K562 (cell line): Measurements from ENCODE around the gene ACBD6.

Source experiments
- CREB1 ChIP-seq, 2 experiments: sonication (generic) in 1 of 2; formaldehyde crosslinking in 1 of 2; IDR thresholded peaks; 2 replicates each; pipeline versions ENCODE4 v1.6.1 to v1.8.0; 2012 to 2022; ENCODE audit warnings: inconsistent platforms in 1 of 2, mild to moderate bottlenecking in 1 of 2, missing genetic modification reagents in 1 of 2, moderate library complexity in 1 of 2
- MYNN ChIP-seq, 2 experiments: sonication (generic); formaldehyde crosslinking in 1 of 2; IDR thresholded peaks; 2 replicates each; pipeline versions ENCODE4 v1.5.0 to v1.6.1; 2016 to 2020; ENCODE audit warnings: antibody characterized with exemption in 1 of 2, missing genetic modification reagents in 1 of 2
- POLR2A ChIP-seq: fragments of 450-650 bp; conservative IDR thresholded peaks from 2 replicates; pipeline ENCODE4 v1.6.1; 2016
- RBM17 ChIP-seq: fragments of 200-400 bp; formaldehyde crosslinking; IDR thresholded peaks from 2 replicates; pipeline ENCODE4 v1.6.1; 2017; ENCODE audit warnings: low read depth, mild to moderate bottlenecking, low read length, borderline replicate concordance
- TBL1XR1 ChIP-seq, 2 experiments: IDR thresholded peaks; 2 replicates each; pipeline ENCODE4 v1.6.1; 2012; ENCODE audit warnings: improper control_type of control experiment in 2 of 2, low read length in 2 of 2, mild to moderate bottlenecking in 1 of 2
- ZBTB17 ChIP-seq: fragments of 450-650 bp; formaldehyde crosslinking; IDR thresholded peaks from 2 replicates; pipeline ENCODE4 v1.4.0; 2020; ENCODE audit warnings: mild to moderate bottlenecking
- ZNF639 ChIP-seq, 2 experiments: fragments of 200-800 bp in 1 of 2; sonication (Bioruptor generic) in 1 of 2; sonication (generic) in 1 of 2; formaldehyde crosslinking in 1 of 2; IDR thresholded peaks in 1 of 2; conservative IDR thresholded peaks in 1 of 2; 2 replicates each; pipeline versions ENCODE4 v1.5.0 to v1.6.1; 2016 to 2020; ENCODE audit warnings: missing compliant biosample characterization in 1 of 2, missing genetic modification characterization in 1 of 2, missing genetic modification reagents in 1 of 2
- TF ChIP-seq, protein P1 (sequence below): fragments of 200-800 bp; sonication (Bioruptor generic); IDR thresholded peaks from 2 replicates; pipeline ENCODE4 v1.6.1; 2017; ENCODE audit warnings: missing genetic modification characterization, missing compliant biosample characterization
- TF ChIP-seq, protein P2 (sequence below): fragments of 250-450 bp; sonication (Bioruptor Pico); IDR thresholded peaks from 2 replicates; pipeline ENCODE4 v1.4.0; 2020; ENCODE audit warnings: borderline replicate concordance
- TF ChIP-seq, protein P3 (sequence below): sonication (generic); formaldehyde crosslinking; IDR thresholded peaks from 2 replicates; pipeline ENCODE4 v1.8.1; 2023; ENCODE audit warnings: mild to moderate bottlenecking, missing genetic modification reagents
- TF ChIP-seq, protein P4 (sequence below), 3 experiments: IDR thresholded peaks in 2 of 3; conservative IDR thresholded peaks in 1 of 3; 2 replicates each; pipeline ENCODE4 v1.5.1; 2011 to 2012; ENCODE audit warnings: low read length in 3 of 3, mild to moderate bottlenecking in 3 of 3, control low read depth in 2 of 3, improper control_type of control experiment in 1 of 3, inconsistent platforms in 1 of 3, low read depth in 1 of 3, mixed read lengths in 1 of 3, moderate library complexity in 1 of 3; ENCODE audit not compliant: insufficient read depth in 2 of 3
- TF ChIP-seq, protein P5 (sequence below): sonication (generic); formaldehyde crosslinking; IDR thresholded peaks from 2 replicates; pipeline ENCODE4 v1.9.0; 2022; ENCODE audit warnings: mild to moderate bottlenecking, missing genetic modification reagents

- TF ChIP-seq, protein P1, sequence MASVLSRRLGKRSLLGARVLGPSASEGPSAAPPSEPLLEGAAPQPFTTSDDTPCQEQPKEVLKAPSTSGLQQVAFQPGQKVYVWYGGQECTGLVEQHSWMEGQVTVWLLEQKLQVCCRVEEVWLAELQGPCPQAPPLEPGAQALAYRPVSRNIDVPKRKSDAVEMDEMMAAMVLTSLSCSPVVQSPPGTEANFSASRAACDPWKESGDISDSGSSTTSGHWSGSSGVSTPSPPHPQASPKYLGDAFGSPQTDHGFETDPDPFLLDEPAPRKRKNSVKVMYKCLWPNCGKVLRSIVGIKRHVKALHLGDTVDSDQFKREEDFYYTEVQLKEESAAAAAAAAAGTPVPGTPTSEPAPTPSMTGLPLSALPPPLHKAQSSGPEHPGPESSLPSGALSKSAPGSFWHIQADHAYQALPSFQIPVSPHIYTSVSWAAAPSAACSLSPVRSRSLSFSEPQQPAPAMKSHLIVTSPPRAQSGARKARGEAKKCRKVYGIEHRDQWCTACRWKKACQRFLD (CRISPR knock-in tag), result no peak
- TF ChIP-seq, protein P2, sequence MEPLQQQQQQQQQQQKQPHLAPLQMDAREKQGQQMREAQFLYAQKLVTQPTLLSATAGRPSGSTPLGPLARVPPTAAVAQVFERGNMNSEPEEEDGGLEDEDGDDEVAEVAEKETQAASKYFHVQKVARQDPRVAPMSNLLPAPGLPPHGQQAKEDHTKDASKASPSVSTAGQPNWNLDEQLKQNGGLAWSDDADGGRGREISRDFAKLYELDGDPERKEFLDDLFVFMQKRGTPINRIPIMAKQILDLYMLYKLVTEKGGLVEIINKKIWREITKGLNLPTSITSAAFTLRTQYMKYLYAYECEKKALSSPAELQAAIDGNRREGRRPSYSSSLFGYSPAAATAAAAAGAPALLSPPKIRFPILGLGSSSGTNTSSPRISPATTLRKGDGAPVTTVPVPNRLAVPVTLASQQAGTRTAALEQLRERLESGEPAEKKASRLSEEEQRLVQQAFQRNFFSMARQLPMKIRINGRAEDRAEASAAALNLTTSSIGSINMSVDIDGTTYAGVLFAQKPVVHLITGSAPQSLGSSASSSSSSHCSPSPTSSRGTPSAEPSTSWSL (CRISPR knock-in tag), result no peak
- TF ChIP-seq ZBTB17 (CRISPR knock-in tag) (no peak), TBL1XR1 (IDR thresholded peaks at IDR 0.05; ENCODE audit: low read length in 2 of 2) (no peak), POLR2A (no peak), ZNF639 (CRISPR knock-in tag; conservative IDR thresholded peaks at IDR 0.05 in 1 of 2, IDR thresholded peaks at IDR 0.05 in 1 of 2) (no peak), RBM17 (no peak), CREB1 (IDR thresholded peaks at IDR 0.05) (no peak), CREB1 (CRISPR knock-in tag; IDR thresholded peaks at IDR 0.05) (no peak), MYNN (IDR thresholded peaks at IDR 0.05) (no peak), MYNN (CRISPR knock-in tag; IDR thresholded peaks at IDR 0.05) (no peak)
- TF ChIP-seq, protein P3, sequence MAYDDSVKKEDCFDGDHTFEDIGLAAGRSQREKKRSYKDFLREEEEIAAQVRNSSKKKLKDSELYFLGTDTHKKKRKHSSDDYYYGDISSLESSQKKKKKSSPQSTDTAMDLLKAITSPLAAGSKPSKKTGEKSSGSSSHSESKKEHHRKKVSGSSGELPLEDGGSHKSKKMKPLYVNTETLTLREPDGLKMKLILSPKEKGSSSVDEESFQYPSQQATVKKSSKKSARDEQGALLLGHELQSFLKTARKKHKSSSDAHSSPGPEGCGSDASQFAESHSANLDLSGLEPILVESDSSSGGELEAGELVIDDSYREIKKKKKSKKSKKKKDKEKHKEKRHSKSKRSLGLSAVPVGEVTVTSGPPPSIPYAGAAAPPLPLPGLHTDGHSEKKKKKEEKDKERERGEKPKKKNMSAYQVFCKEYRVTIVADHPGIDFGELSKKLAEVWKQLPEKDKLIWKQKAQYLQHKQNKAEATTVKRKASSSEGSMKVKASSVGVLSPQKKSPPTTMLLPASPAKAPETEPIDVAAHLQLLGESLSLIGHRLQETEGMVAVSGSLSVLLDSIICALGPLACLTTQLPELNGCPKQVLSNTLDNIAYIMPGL (CRISPR knock-in tag), result no peak
- TF ChIP-seq, protein P4, sequence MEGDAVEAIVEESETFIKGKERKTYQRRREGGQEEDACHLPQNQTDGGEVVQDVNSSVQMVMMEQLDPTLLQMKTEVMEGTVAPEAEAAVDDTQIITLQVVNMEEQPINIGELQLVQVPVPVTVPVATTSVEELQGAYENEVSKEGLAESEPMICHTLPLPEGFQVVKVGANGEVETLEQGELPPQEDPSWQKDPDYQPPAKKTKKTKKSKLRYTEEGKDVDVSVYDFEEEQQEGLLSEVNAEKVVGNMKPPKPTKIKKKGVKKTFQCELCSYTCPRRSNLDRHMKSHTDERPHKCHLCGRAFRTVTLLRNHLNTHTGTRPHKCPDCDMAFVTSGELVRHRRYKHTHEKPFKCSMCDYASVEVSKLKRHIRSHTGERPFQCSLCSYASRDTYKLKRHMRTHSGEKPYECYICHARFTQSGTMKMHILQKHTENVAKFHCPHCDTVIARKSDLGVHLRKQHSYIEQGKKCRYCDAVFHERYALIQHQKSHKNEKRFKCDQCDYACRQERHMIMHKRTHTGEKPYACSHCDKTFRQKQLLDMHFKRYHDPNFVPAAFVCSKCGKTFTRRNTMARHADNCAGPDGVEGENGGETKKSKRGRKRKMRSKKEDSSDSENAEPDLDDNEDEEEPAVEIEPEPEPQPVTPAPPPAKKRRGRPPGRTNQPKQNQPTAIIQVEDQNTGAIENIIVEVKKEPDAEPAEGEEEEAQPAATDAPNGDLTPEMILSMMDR (IDR thresholded peaks at IDR 0.05 in 2 of 3, conservative IDR thresholded peaks at IDR 0.05 in 1 of 3; ENCODE audit: insufficient read depth in 2 of 3, low read depth in 1 of 3, low read length in 3 of 3), result no peak
- TF ChIP-seq, protein P5, sequence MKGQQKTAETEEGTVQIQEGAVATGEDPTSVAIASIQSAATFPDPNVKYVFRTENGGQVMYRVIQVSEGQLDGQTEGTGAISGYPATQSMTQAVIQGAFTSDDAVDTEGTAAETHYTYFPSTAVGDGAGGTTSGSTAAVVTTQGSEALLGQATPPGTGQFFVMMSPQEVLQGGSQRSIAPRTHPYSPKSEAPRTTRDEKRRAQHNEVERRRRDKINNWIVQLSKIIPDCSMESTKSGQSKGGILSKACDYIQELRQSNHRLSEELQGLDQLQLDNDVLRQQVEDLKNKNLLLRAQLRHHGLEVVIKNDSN (CRISPR knock-in tag), result no peak
Measured at GRCh38 chr1:180278596-180279395, 223.6 kb downstream of the ACBD6 start.
